Measurements from ENCODE around the gene STX7. TPM values are rescaled to one million over a fixed set of nuclear protein-coding genes. Genes with fewer than 3 reads are reported as not detected.
"Not testable (repeated sequence)": the region's sequence is repeated elsewhere in the genome, so short reads cannot be mapped to it uniquely, and the experiment has no call there.

STX7 gene, protein sequence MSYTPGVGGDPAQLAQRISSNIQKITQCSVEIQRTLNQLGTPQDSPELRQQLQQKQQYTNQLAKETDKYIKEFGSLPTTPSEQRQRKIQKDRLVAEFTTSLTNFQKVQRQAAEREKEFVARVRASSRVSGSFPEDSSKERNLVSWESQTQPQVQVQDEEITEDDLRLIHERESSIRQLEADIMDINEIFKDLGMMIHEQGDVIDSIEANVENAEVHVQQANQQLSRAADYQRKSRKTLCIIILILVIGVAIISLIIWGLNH
- total RNA-seq, result 10 to 100 TPM; 12.7 to 56.3 (median 35.5) TPM

DNA sequence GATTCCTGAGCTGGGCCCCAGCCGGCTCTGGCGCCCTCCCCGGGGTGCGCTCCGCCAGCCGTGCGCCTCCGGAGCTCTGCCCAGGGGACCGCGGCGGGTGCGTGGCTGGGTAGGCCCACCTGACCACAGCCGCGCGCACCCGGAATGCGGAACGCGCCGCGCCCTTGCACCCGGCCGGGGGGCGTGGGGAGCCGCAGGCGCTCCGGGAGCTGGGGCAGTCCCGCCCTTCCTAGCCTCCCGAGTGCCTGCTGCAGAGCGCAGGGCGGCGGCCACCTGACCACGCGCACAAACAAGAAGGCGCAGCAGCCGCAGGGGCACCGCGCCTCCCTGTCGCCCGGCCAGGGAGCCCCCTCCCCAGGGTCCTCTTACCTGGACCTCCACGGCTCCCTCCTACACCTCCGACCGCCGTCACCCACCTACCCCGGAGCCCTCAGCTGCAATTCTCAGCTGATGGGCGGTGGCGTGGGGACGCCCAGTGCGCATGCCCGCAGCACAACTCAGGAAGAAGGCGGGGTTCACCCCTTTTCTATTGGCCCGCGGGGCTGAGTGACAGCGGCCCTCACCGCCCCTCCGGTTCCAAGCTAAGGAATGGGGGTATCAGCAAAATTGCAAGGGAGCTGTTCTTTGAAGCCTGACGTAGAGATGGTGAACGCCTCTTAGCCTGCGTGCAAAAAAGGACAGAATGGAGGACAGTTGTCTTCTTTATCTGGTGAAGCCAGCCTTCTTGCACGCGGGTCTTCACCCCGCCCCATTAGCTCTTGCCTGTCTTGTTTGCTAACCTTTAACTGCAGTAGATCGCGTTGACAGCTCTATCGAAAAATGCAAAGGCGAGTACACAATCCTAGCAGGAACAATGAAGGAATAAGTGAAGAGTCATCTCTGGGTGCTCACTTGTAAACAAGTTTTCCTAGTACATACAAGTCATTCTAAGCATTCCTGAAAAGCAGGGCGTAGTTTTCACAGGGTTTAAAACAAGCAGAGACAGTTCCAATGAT lies at the start of gene STX7:
STX7 (minus strand) TSS at position 479 of the 995 bp plus-strand sequence. CDS start 9,586 bp downstream, outside the sequence.
- peaks cover 5 to 11% of the 10 kb centered on the region in 2 donors for H3K4me1 ChIP-seq (replicated peaks in 1 of 2)
- H3K27ac ChIP-seq, result peak within 1 kb of the TSS; percentile 59 to 63
- ATAC-seq (replicated peaks in 6 of 8), result peak; percentile 87 to 97 (median 96)
- in situ Hi-C loops (cut with MboI; ENCODE audit: low pct_unique_long_range_greater_than_20kb in 2 of 9, low sequenced_read_pairs in 9 of 9, unreplicated experiment in 9 of 9), result loop anchor here in 2 of 9 experiments (25.0 kb wide), 1 partner anchor 299 kb away; the partner anchor contains the start of gene RPS12 (in 2 of the 2)
- 1 to 15% (median 9%) methylated on average over 2 to 14 of the region's 67 CpGs for WGBS, 10 experiments
- H3K4me3 ChIP-seq, result peak within 1 kb of the TSS; percentile 64 to 97 (median 89)

DNA sequence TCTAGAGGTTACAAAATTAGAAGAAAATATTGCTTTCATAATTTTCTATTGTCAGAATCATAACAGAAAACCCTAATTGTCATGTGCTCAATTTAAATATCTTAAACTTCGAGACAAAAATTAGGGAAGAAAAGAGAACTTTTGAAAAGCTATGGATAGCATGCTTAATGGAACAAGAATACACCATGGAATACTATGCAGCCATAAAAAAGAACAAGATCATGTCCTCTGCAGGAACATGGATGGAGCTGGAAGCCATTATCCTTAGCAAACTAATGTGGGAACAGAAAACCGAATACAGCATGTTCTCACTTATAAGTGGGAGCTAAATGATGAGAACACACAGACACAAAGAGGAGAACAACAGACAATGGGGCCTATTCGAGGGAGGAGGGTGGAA lies 47.2 kb upstream of the STX7 start:
- ATAC-seq (replicated peaks in 6 of 8); H3K4me3 ChIP-seq; in situ Hi-C loops (cut with MboI; ENCODE audit: low pct_unique_long_range_greater_than_20kb in 2 of 9, low sequenced_read_pairs in 9 of 9, unreplicated experiment in 9 of 9); H3K27ac ChIP-seq; H3K4me1 ChIP-seq (replicated peaks in 1 of 2): not testable (repeated sequence)
- WGBS, 10 experiments, result 0 to 90% (median 66%) methylated on average over 1 to 3 of the region's 3 CpGs; no CpG with 5 or more reads in 1 of the 10 experiments

DNA sequence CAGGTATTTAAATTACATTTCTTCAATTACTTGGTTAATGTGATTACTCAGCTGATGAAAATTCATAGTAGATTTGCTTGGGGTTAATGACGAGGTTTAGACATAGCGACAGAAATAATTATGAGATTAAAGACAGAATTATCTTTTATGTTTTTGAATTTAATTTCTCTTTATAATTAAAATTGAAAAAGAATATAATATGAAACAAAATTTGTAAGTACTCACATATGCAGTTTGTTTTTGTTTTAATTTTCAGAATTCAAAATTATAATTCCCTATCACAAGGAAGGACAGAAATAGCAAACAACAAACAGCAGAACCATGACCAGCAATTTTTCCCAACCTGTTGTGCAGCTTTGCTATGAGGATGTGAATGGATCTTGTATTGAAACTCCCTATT lies 39.5 kb upstream of the STX7 start, which contains the start of gene TAAR8:
TAAR8 (plus strand) TSS at position 301 of the 400 bp plus-strand sequence; CDS start at position 322, 21 bp downstream.
- in situ Hi-C loops (cut with MboI; ENCODE audit: low pct_unique_long_range_greater_than_20kb in 2 of 9, low sequenced_read_pairs in 9 of 9, unreplicated experiment in 9 of 9), result no loop called here
- Histone ChIP-seq H3K4me3 (no peak within 1 kb of the TSS), H3K4me1 (replicated peaks in 1 of 2) (no peaks in the 10 kb centered on the region), H3K27ac (no peak within 1 kb of the TSS)
- ATAC-seq (replicated peaks in 6 of 8), result no peak
- WGBS, 10 experiments, result 50 to 100% (median 94%) methylated on average over 1 to 2 of the region's 2 CpGs

DNA sequence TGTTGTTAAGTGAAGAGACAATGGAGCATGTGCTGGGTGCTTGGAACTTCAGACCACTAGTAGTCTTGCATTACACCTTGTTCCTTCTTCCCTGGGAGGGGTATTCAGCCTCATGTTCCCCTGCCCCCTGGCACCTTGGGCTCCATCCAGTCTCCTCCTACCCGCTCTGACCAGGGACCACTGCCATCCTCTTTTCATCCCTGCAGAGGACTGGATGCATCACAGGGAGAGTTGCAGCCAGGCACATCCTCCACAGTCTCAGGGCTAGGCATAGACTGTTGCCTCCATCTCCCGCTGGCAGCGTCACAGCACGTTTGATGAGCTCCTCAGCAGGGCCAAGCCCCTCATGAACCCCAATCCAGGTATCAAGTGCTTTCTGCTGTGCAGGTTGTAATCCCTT lies 38.3 kb upstream of the STX7 start:
- WGBS, 10 experiments, result 0 to 86% (median 43%) methylated on average over 1 to 3 of the region's 4 CpGs; no CpG with 5 or more reads in 4 of the 10 experiments
- ATAC-seq (replicated peaks in 6 of 8), result no peak
- H3K4me1 ChIP-seq (replicated peaks in 1 of 2), result no peaks in the 10 kb centered on the region
- H3K4me3 ChIP-seq, result no peak overlapping the region
- in situ Hi-C loops (cut with MboI; ENCODE audit: low pct_unique_long_range_greater_than_20kb in 2 of 9, low sequenced_read_pairs in 9 of 9, unreplicated experiment in 9 of 9), result no loop called here
- H3K27ac ChIP-seq, result no peak overlapping the region

DNA sequence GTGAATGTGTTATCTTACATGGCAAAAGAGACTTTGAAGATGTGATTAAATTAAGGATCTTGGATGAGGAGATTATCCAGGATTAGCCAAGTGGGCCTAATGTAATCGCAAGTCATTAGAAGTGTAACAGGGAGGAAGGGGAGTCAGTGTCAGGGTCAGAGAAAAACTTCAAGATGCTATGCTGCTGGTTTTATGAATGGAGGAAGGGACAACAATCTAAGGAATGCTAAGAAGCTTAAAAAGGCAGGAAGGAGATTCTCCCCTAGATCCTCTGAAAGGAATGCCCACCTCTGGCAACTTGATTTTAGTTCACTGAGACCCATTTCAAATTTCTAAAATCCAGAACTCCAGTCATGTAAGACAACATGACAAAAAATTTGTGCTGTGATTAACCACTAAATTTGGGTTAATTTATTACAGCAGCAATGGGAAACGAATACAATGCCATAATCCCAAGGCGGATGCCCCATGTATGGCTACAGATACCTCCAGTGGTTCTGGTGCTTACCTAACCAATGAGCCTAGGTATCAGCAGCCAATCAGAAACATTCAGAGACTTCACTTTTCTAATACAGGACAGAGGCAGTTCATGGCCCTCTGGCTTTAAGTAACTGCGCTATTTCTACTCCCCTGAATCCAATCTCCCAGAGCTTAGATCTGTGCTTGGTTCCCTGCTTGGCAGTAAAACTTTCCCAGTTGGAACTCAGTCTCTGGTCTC lies 36.0 kb upstream of the STX7 start:
- WGBS, 10 experiments, result 17 to 100% (median 83%) methylated on average over 1 to 4 of the region's 4 CpGs; no CpG with 5 or more reads in 1 of the 10 experiments
- H3K4me3 ChIP-seq, result no peak overlapping the region
- in situ Hi-C loops (cut with MboI; ENCODE audit: low pct_unique_long_range_greater_than_20kb in 2 of 9, low sequenced_read_pairs in 9 of 9, unreplicated experiment in 9 of 9), result loop anchor here in 5 of 9 experiments (25.0 kb wide), 5 partner anchors 163 to 988 kb away; partner anchors contain the start of genes RPS12 (in 1 of the 5), SLC18B1 (in 1 of the 5), VNN1 (in 1 of the 5) and VNN2 (in 1 of the 5)
- H3K4me1 ChIP-seq (replicated peaks in 1 of 2), result no peaks in the 10 kb centered on the region
- no peak for ATAC-seq (replicated peaks in 6 of 8)
- H3K27ac ChIP-seq, result no peak overlapping the region

DNA sequence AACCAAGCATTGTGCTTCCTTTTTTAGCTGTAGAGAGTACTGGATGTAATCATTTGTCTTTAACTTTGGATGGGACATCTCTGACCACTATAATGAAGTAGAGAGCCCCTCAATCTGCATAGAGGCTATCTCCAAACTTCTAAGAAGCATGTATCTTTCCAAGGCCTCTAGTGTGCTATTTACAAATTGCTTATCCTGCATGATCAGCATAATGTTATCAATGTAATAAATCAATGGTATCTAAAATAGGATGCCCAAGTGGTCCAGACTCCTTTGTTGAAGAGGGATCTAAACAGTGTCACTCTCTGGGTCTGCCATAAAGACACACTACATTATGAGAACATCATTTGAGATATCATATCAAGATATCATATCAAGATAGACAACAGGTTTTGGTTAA lies 31.9 kb upstream of the STX7 start:
- H3K4me3 ChIP-seq, result no peak overlapping the region
- in situ Hi-C loops (cut with MboI; ENCODE audit: low pct_unique_long_range_greater_than_20kb in 2 of 9, low sequenced_read_pairs in 9 of 9, unreplicated experiment in 9 of 9), result loop anchor here in 5 of 9 experiments (25.0 kb wide), 5 partner anchors 167 to 992 kb away; partner anchors contain the start of genes RPS12 (in 1 of the 5), SLC18B1 (in 1 of the 5), VNN1 (in 1 of the 5) and VNN2 (in 1 of the 5)

DNA sequence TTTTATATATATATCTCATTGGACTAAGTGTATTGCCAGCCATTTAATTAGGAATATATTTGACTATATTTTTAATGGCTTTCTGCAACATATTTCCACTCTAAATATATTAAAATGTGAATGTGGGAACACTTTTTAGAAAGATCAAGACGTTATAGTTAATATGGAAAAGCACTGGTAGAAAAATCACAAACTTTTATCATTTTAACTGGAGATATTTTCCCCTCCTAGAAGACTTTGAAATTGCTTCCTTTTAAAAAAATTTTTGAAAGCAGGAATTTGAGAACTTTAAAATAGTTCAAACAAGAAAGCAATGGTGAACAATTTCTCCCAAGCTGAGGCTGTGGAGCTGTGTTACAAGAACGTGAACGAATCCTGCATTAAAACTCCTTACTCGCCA lies 25.1 kb upstream of the STX7 start, which contains the start of gene TAAR9:
TAAR9 (plus strand) TSS at position 301 of the 400 bp plus-strand sequence; CDS start at position 314, 13 bp downstream.
- no peak for ATAC-seq (replicated peaks in 6 of 8)
- 8 to 96% (median 76%) methylated on average over 1 to 4 of the region's 4 CpGs for WGBS, 10 experiments
- Histone ChIP-seq H3K4me1 (replicated peaks in 1 of 2) (no peaks in the 10 kb centered on the region), H3K4me3 (no peak within 1 kb of the TSS), H3K27ac (no peak within 1 kb of the TSS)
- in situ Hi-C loops (cut with MboI; ENCODE audit: low pct_unique_long_range_greater_than_20kb in 2 of 9, low sequenced_read_pairs in 9 of 9, unreplicated experiment in 9 of 9), result loop anchor here in 5 of 9 experiments (25.0 kb wide), 5 partner anchors 174 to 999 kb away; partner anchors contain the start of genes RPS12 (in 1 of the 5), SLC18B1 (in 1 of the 5), VNN1 (in 1 of the 5) and VNN2 (in 1 of the 5)

More for the DNA sequence above, 31.9 kb upstream of the STX7 start:
- H3K4me1 ChIP-seq (replicated peaks in 1 of 2), result no peaks in the 10 kb centered on the region
- no peak overlapping the region for H3K27ac ChIP-seq
- no peak for ATAC-seq (replicated peaks in 6 of 8)

DNA sequence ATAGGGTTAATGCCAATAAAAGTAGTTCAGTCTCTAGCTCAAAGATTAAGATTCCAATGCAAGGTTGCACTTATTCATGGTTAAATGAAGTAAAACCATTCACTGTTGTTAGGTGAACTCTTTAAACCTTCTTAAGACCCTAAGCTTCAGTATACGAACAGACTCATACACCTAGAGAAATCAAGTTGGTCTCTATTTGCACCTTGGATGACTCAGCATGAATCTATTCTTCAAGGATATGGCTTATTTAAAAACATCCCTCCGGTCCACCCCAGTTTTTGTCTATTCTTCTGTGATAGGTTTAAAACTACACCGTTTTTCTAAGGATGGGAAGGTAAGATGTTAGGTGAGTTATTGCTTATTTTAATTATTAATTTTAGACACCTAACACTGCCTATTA lies 24.2 kb upstream of the STX7 start:
- no peak for ATAC-seq (replicated peaks in 6 of 8)
- 20 to 94% (median 80%) methylated on average over 2 to 3 of the region's 3 CpGs for WGBS, 10 experiments
- no peak overlapping the region for H3K4me3 ChIP-seq
- no peak overlapping the region for H3K27ac ChIP-seq
- in situ Hi-C loops (cut with MboI; ENCODE audit: low pct_unique_long_range_greater_than_20kb in 2 of 9, low sequenced_read_pairs in 9 of 9, unreplicated experiment in 9 of 9), result loop anchor here in 5 of 9 experiments (25.0 kb wide), 5 partner anchors 175 to 1000 kb away; partner anchors contain the start of genes RPS12 (in 1 of the 5), SLC18B1 (in 1 of the 5), VNN1 (in 1 of the 5) and VNN2 (in 1 of the 5)
- H3K4me1 ChIP-seq (replicated peaks in 1 of 2), result no peaks in the 10 kb centered on the region

DNA sequence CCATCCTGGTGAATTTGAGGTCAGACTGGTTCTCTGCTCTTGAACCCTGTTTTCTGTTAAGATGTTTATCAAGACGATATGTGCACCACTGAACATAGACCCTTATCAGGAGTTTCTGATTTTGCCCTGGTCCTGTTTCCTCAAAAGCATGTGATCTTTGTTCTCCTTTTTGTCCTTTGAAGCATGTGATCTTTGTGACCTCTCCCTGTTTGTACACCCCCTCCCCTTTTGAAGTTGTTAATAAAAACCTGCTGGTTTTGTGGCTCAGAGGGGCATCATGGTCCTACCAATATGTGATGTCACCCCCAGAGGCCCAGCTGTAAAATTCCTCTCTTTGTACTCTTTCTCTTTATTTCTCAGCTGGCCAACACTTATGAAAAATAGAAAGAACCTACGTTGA lies 21.6 kb upstream of the STX7 start:
- not testable (repeated sequence) for H3K4me3 ChIP-seq; ATAC-seq (replicated peaks in 6 of 8); H3K27ac ChIP-seq; H3K4me1 ChIP-seq (replicated peaks in 1 of 2)
- 0 to 100% (median 60%) methylated on average over 1 to 2 of the region's 2 CpGs; no CpG with 5 or more reads in 3 of the 10 experiments for WGBS, 10 experiments
- in situ Hi-C loops (cut with MboI; ENCODE audit: low pct_unique_long_range_greater_than_20kb in 2 of 9, low sequenced_read_pairs in 9 of 9, unreplicated experiment in 9 of 9), result loop anchor here in 5 of 9 experiments (25.0 kb wide), 5 partner anchors 178 to 1003 kb away; partner anchors contain the start of genes RPS12 (in 1 of the 5), SLC18B1 (in 1 of the 5), VNN1 (in 1 of the 5) and VNN2 (in 1 of the 5)

DNA sequence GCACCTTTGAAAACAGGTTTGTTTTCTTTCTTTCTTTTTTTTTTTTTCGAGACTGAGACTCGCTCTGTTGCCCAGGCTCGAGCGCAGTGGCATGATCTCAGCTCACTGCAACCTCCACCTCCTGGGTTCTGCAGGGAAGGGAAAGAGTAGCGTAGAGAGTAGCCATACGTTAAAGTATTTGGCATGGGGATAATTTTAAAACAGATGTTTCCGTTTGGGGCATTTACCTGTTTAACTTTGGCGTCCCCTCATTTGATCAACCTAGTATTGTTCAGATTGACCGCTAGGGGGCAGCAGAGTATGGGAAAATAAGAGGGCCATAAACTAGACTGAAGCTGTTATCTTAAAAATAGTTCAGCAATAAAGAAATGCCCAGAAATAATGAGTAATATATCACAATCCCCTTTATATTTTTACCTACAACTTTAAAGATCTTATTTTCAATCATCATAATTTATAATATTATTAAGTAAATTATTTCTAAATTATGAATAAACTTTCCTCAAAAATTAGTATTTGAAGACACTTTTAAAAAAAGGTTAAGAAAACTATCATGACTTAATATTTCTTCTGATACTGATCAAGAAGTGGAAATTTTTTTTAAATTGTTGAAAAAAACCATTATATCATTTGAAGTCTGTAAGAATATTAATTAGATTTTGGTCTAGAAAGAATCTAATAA lies 17.5 kb upstream of the STX7 start:
- 0 to 44% (median 27%) methylated on average over 1 to 9 of the region's 9 CpGs for WGBS, 10 experiments
- Histone ChIP-seq H3K4me1 (replicated peaks in 1 of 2) (no peaks in the 10 kb centered on the region), H3K27ac (no peak overlapping the region), H3K4me3 (no peak overlapping the region)
- ATAC-seq (replicated peaks in 6 of 8), result peak; percentile 55 to 83 (median 65)
- in situ Hi-C loops (cut with MboI; ENCODE audit: low pct_unique_long_range_greater_than_20kb in 2 of 9, low sequenced_read_pairs in 9 of 9, unreplicated experiment in 9 of 9), result loop anchor here in 5 of 9 experiments (25.0 kb wide), 5 partner anchors 182 to 1007 kb away; partner anchors contain the start of genes RPS12 (in 1 of the 5), SLC18B1 (in 1 of the 5), VNN1 (in 1 of the 5) and VNN2 (in 1 of the 5)

DNA sequence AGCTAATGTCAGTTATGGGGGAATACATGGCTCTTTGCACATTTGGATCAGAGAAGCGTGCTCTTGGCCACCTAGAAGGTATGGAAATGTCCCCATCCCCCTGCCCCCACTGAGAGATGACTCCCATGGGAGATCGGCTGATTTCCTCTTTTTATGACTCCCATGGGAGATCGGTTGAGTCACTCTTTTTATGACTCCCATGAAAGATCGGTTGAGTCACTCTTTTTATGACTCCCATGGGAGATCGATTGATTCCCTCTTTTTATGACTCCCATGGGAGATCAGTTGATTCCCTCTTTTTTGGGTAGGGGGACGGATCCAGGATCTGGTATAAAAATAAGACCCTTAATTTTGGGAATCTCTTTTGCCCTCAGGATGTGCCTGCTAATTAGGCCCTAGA lies 14.9 kb upstream of the STX7 start:
- WGBS, 10 experiments, result 44 to 100% (median 82%) methylated on average over 1 to 5 of the region's 6 CpGs; no CpG with 5 or more reads in 2 of the 10 experiments
- in situ Hi-C loops (cut with MboI; ENCODE audit: low pct_unique_long_range_greater_than_20kb in 2 of 9, low sequenced_read_pairs in 9 of 9, unreplicated experiment in 9 of 9), result loop anchor here in 5 of 9 experiments (25.0 kb wide), 5 partner anchors 185 to 1010 kb away; partner anchors contain the start of genes RPS12 (in 1 of the 5), SLC18B1 (in 1 of the 5), VNN1 (in 1 of the 5) and VNN2 (in 1 of the 5)
- H3K4me3 ChIP-seq, result no peak overlapping the region
- ATAC-seq (replicated peaks in 6 of 8), result no peak
- H3K4me1 ChIP-seq (replicated peaks in 1 of 2), result no peaks in the 10 kb centered on the region
- H3K27ac ChIP-seq, result no peak overlapping the region
